Measurements from ENCODE around the gene CLASRP. TPM values are rescaled to one million over a fixed set of nuclear protein-coding genes. Genes with fewer than 3 reads are reported as not detected.
A peak's percentile ranks its signal among the peaks of the same experiment; 100 is the strongest.
"Not testable (repeated sequence)": the region's sequence is repeated elsewhere in the genome, so short reads cannot be mapped to it uniquely, and the experiment has no call there.

CLASRP gene
- total RNA-seq, 3 donors from 2014 or later, result 79.4 to 113 (median 93.2) TPM

- intact Hi-C loops (cut with DNase I, micrococcal nuclease), result no loop called here
- no peak for ATAC-seq
- H3K4me1 ChIP-seq (ENCODE audit: low read depth), result no peaks in the 10 kb centered on the region
- DNase-seq, result no peak
- H3K36me3 ChIP-seq (ENCODE audit: low read depth), result no peaks in the 10 kb centered on the region
- no peak overlapping the region for H3K4me3 ChIP-seq
- TF ChIP-seq CTCF (IDR thresholded peaks at IDR 0.05), result no peak
- H3K9me3 ChIP-seq, result no peaks in the 10 kb centered on the region
Measured at GRCh38 chr19:44993526-44993925, 45.3 kb upstream of the CLASRP start.

- no peak for TF ChIP-seq CTCF (IDR thresholded peaks at IDR 0.05)
- DNase-seq (no peak), ATAC-seq (no peak)
- no peak overlapping the region for H3K4me3 ChIP-seq
- no peaks in the 10 kb centered on the region for H3K9me3 ChIP-seq
- intact Hi-C loops (cut with DNase I, micrococcal nuclease), result no loop called here
- no peaks in the 10 kb centered on the region for H3K36me3 ChIP-seq (ENCODE audit: low read depth)
- H3K4me1 ChIP-seq (ENCODE audit: low read depth), result no peaks in the 10 kb centered on the region
Measured at GRCh38 chr19:44993926-44994537, 44.8 kb upstream of the CLASRP start.

- intact Hi-C loops (cut with DNase I, micrococcal nuclease), result no loop called here
- TF ChIP-seq CTCF (IDR thresholded peaks at IDR 0.05), result no peak
- DNase-seq (no peak), ATAC-seq (no peak)
- no peak overlapping the region for H3K4me3 ChIP-seq
- H3K36me3 ChIP-seq (ENCODE audit: low read depth), result peaks cover 3% of the 10 kb centered on the region
- peaks cover 12% of the 10 kb centered on the region for H3K4me1 ChIP-seq (ENCODE audit: low read depth)
- no peaks in the 10 kb centered on the region for H3K9me3 ChIP-seq
Measured at GRCh38 chr19:44998025-44998424, 40.8 kb upstream of the CLASRP start.

GRCh38 chr19:44999131-44999925, 39.5 kb upstream of the CLASRP start:
- H3K36me3 ChIP-seq (ENCODE audit: low read depth); DNase-seq; H3K9me3 ChIP-seq; ATAC-seq; H3K4me3 ChIP-seq; intact Hi-C loops (cut with DNase I, micrococcal nuclease): not testable (repeated sequence)
- H3K4me1 ChIP-seq (ENCODE audit: low read depth), result peaks cover 15% of the 10 kb centered on the region

GRCh38 chr19:45000665-45001064, 38.2 kb upstream of the CLASRP start:
- H3K9me3 ChIP-seq; ATAC-seq; intact Hi-C loops (cut with DNase I, micrococcal nuclease); H3K4me3 ChIP-seq; H3K36me3 ChIP-seq (ENCODE audit: low read depth): not testable (repeated sequence)
- DNase-seq, result peak in 1 of 3 donors; percentile 30
- peaks cover 19% of the 10 kb centered on the region for H3K4me1 ChIP-seq (ENCODE audit: low read depth)

GRCh38 chr19:45001087-45001739, 37.6 kb upstream of the CLASRP start, which contains the start of gene RELB:
Gene RELB, plus strand, starts transcription at chr19:45001464. Its CDS starts 116 bp downstream, at chr19:45001580.
- peak; percentile 71 for ATAC-seq

More at GRCh38 chr19:45001087-45001739, 37.6 kb upstream of the CLASRP start, which contains the start of gene RELB:
- DNase-seq, result peak; percentile 96 to 99 (median 97)
- no peaks in the 10 kb centered on the region for H3K9me3 ChIP-seq
- H3K4me3 ChIP-seq, result peak within 1 kb of the TSS; percentile 50
- peaks cover 23% of the 10 kb centered on the region for H3K4me1 ChIP-seq (ENCODE audit: low read depth)
- intact Hi-C loops (cut with DNase I, micrococcal nuclease), result no loop called here
- peaks cover 3% of the 10 kb centered on the region for H3K36me3 ChIP-seq (ENCODE audit: low read depth)
- no peak for TF ChIP-seq CTCF (IDR thresholded peaks at IDR 0.05)
